NCI-H82 (cell line): ENCODE data around the gene COL8A2.
"Not testable (repeated sequence)": the region's sequence is repeated elsewhere in the genome, so short reads cannot be mapped to it uniquely, and the experiment has no call there.

ENCODE experiments used
- DNase-seq: peaks from one replicate; lab custom pipeline; 2025; lab: John Stamatoyannopoulos, UW

The COL8A2 gene

DNA sequence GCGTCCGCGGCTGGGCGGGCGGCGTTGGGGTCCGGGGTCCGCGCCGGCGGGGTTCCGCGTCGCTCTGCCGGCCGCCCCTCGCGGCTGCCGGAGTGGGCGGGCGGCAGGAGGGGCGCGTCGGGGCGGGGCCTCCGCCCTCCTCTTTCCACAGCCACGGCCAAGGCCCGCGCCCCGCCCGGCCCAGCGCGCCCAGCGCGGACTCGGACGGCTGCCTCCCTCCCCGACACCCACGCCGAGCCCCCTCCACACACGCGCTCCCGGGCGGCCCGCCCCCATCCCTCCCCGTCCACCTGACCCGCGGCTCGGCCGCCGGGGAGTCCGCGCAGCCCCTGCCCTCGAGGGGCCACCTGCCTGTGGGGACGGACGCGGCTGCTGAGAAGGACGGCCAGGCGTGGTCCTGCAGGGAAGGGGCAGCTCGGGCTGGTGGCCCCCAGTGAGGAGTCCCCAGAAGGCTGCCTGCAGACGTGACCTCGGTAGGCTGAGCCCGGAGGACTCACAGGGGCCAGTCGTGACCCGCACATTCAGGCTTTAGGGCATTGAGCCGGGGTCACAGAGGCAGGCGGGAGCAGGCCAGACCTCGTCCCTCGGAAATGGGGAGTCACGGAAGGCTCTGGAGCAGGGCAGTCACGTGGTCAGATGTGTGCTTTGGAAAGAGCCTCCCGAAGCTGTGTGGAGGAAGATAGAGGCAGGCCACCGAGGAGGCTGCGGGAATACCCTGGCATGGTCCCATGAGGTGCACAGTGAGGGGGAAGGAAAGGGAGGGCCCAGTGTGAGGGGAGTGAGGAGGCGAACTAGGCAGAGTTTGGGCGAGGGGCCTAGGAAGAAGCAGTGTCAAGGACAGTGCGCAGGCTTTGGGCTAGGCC lies at the start of gene COL8A2:
Gene COL8A2, minus strand, starts transcription at position 94 of the 863 bp plus-strand sequence. CDS start 24,980 bp downstream, outside the sequence.
- peak; percentile 14 for DNase-seq

DNA sequence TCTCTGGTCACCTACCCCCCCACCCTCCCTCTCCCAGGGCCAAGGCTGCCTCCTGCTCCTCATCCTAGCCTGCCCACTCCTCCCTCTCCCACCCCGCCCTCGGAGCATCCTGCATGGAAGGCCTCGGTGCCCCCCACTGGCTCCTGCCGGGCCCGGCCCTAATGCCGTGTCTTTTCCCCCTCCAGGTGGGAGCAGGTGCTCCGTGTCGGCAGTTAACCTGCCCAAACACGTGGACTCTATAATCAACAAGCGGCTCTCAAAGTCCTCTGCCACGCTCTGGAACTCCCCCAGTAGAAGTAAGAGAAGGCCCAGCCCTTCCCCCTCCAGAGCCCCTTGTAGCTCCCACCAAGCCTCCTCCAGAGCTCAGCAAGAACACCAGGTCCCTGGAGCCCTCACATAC lies 49.7 kb upstream of the COL8A2 start:
- DNase-seq: no peak

DNA sequence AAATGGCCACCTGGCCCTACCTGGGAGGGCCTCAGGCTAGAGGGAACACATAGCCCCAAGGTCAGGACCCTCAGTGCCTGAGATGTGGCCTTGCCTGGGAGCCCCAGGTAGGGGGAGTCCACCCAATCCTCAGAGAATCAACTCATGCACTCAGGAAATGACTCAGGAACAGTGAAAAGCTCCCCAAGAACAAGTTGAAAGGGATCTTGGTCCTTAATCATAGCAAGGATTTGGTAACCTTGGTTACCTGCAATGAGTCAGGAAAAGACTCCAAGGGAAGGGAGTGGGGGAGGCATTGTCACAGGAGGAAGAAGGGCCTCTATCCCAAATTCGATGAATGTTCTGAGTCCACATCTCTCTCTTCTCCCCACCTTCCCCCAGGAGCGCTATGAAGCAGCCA lies 48.0 kb upstream of the COL8A2 start:
- no peak for DNase-seq

DNA sequence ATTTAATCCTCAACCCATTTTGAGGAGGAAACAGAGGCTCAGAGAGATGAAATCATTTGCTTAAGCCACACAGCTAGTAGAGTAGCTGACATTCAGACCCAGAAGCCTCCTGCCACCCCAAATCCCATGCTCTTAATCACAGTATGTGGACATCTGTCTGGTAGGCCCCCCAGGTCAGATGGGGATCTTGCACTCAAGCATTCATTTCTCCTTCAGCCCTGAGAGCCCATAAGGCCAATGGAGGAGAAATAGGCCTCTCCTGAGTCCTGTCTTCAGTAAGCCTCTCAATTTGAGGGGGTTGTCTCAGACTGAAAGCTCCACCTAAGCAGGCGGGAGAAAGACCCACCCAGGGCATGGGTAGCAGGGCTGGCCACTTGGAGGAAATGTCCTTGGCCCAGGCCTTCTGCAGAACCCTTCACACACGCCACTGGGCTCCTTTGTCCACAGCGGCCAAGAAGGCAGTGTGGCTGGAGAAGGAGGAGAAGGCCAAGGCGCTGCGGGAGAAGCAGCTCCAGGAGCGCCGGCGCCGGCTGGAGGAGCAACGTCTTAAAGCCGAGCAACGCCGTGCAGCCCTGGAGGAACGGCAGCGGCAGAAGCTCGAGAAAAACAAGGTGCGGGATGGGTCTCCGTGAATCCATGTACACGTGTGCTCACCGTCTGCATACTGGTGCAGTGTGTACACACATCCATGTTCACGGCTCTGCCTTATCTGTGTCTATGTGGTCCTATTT lies 47.2 kb upstream of the COL8A2 start:
- DNase-seq: no peak

DNA sequence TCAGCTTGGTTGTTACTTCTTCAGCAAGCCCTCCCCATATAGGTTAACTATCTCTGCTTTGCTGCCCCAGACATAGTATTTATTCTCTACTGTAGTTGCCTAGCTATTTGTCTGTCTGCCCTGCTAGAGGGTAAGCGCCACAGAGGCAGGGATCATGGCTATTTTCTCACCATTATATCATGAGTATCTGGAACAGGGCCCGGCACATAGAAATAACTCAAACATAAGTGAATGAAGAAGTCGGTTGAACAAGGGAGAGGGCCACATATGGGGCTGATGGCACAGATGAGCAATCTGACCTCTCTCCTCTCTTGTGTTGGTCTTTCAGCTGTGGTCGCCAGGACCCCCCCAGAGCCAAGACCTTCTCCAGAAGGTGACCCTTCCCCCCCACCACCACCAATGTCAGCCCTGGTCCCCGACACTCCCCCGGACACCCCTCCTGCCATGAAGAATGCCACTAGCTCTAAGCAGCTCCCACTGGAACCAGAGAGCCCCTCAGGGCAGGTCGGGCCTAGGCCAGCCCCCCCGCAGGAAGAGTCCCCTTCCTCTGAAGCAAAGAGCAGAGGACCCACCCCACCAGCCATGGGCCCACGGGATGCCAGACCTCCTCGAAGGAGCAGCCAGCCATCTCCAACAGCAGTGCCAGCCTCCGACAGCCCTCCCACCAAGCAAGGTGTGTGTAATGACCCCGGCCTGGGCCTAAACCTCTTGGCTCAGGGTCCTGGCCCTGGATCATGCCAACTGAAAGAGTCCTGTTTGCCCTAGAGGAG lies 45.8 kb upstream of the COL8A2 start:
- DNase-seq: no peak

DNA sequence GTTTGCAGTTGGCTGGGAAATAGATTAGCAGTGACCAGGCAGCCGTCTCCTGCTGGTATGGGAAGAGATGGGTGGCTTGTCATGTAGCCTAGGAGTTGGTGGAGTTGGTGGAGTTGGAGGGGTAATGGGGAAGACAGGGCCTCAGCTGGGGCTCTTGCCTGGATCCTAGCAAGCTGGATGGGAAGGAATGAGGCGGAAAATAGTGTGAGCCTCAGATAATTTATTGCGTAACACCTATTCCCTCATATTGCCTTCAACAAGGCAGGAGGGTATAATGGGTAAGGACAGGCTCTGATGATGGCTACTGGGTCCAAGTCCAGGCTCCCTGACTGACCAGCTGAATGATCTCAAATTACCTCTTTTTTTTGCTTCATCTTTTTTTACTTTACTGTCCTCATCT lies 43.5 kb upstream of the COL8A2 start:
- DNase-seq: no peak

DNA sequence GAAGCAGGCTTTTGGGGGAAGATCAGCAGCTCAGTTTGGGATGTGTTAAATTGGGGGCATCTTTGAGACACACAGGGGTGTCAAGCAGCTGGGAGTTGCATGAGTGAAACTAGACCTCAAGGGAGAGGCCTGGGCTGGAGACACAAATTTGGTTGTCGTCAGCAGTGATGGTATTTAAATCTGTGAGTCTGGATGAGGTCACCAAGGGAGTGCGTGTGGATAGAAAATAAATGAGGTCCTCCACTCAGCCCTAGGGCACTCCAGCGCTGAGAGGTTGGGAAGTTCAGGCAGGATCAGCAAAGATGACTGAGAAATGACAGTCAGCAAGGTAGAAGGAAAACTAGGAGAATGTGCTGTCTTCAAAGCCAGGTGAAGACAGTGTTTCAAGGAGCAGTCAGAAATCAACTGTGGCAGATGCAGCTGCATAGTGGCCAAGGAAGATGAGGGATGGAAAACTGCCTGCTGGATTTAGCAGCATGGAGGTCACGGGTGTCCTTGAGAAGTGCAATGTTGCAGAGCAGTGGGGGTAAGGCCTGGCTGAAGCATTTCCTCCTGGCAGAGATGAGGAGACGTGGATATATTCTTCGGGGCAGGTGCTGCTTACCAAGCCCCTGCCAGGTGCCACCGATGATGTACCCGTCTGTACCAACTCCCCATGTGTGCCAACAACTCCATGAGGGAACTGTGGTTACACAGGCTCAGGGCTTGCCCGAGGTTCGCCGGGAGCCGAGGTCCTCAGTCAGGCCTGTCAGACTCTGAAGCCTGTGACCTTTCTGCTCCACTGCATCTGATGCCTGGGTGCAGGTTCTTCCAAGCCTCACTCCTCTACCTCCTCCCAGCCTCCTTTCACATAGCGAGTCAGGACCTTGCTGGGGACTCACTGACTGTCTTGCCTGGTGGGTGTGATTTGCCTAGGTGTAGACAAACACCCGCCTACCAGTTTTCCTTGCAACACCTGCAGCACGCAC lies 42.2 kb upstream of the COL8A2 start:
- no peak for DNase-seq

DNA sequence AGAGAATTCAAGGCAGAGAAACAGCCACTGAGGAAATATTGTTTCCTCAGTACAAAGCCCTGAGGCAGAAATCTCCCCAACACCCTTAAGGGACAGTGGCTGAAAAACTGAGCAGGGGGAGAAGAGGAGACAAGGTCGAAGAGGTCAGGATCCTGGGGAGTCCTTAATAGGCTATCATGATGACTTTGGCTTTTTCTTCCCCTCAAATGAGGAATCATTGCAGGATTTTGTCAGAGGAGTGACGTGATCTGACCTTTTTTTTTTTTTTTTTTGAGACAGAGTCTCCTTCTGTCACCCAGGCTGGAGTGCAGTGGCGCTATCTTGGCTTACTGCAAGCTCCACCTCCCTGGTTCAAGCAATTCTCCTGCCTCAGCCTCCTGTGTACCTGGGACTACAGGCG lies 41.1 kb upstream of the COL8A2 start:
- no peak for DNase-seq

DNA sequence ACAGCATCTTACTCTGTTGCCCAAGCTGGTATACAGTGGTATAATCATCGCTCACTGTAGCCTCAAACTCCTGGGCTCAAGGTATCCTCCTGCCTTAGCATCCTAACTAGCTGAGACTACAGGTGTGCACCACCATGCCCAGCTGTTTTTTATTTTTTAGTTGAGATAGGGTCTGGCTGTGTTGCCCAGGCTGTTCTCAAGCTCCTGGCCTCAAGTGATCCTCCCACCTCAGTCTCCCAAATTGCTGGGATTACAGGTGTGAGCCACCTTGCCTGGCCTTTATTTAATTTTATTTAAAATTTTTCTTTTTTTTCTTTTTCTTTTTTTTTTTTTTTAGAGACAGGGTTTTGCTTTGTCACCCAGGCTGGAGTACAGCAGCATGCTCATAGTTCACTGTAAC lies 40.1 kb upstream of the COL8A2 start:
- no peak for DNase-seq

DNA sequence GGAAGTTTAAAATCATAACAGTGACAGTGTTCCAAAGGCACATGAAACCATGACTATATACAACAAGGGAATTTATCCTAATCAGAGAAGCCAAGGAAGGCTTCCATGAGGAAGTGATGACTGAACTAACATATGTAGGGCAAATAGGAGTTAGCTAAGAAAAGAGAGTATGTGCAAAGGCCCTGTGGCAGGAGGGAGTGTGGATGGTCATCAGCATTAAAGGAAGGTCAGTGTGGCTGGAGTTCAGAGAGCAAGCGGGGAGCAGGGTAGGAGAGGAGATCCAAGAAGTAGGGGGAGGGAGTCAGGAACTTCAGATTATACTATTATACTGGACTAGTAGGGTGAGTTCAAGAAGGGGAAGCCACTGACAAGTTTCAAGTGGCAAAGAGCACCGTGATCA lies 39.3 kb upstream of the COL8A2 start:
- no peak for DNase-seq

DNA sequence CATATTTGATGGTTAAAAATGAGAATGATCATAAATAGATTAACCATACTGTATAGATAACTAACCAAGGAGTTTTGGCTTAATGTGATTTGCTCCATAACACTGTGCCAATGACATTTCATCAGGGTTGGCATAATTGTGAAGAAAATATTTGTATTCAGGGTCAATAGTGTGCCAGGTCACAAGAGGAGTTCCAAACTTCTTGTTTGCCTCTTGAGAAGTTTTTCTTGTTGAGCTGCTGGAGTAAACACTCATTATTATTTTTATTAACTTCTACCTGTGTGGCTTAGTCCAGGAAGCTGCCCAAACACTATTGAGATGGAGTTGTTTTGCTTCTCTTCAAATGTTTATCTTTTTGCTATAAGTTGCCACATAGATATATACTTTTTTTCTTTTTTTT lies 38.4 kb upstream of the COL8A2 start:
- no peak for DNase-seq

DNA sequence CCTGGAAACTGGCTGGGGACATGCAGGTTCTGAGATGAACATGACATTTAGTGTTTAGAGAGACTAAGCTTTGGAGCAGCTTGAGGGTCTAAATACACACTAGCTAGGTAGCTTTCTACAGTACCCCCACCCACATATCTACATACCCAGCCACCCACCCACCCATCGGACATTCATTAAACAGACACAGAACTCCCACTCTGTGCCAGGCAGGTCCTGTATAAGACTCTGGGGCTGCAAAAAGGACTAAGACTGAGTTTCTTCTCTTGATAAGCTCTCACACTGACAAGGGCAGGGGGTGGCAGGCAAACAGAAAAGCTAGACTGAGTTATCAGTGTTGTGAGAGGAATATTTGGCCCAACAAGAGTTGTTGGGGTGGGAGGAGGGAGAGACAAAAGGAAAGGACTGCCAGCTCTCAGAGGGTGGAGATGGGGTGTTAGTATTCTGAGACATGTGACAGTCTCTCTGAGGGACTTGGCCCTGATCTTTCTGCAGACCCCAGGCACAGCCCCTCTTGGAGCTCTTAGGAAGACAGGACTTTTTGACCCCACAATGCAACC lies 37.7 kb upstream of the COL8A2 start:
- DNase-seq: no peak

DNA sequence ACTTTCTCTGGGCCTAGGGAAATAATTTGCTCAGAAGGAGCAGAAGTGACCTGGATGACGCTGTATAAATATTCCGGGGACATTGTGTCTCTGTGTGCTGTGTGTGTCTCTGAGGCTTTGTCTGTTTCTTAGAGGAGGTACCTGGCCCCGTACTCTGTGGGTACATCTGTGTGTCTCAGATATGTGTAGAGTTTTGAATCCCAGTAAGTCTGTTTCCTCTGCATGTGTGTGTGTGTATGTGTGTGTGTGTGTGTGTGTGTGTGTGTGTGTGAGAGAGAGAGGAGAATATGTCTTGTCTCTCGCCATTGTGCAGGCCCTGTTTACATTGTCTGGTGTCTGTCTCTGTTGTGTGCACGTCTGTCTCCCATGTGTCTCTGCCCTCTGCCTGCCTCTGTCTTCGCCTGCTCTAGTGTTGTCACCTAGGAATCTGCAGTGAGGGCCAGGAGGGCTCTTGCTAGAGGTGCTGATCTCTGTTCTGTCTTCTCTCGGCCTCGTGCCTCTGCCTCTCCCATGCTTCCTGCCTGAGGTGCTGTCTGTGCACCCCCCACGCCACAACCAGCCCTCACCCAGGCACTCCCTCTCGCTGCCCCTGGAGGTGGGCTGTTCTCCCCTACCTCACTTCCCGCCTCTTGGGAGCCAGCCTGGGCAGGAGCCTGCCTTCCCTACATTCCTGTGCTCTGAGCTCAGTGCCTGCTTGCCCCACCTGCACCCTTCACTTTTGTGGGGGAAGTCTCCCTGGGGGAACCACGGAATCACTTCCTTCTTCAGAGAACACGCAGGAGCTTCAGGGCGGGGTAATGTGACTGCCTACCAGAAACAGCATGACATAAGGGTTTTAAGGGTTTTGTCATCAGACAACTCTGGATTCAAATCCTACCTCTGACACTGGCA lies 36.9 kb upstream of the COL8A2 start:
- DNase-seq: no peak

DNA sequence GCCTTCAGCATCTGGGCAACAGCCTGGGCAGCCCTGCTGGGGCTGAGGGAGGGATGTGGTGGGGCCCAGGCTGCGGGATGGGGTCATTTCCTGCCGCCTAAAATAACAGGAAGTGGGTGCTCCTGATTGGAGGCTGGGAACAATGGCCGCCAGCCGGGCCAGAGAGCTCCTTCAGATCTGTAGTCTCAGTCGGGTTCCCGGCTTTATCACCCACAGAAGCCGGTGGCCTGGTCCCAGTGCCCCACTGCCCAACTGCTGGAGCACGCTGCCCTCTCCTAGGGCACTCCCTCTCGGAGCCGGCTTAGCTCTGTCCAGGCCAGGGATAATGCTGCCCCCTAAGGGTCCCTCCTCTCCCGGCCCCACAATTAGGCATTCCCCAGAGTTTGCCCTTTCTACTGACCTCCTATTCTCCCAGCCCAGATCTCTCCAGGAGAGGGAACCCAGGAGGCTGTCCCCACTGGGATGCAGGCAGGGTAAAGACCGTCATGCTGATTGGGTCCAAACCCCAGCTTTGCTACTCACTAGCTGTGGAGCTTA lies 36.0 kb upstream of the COL8A2 start:
- no peak for DNase-seq

DNA sequence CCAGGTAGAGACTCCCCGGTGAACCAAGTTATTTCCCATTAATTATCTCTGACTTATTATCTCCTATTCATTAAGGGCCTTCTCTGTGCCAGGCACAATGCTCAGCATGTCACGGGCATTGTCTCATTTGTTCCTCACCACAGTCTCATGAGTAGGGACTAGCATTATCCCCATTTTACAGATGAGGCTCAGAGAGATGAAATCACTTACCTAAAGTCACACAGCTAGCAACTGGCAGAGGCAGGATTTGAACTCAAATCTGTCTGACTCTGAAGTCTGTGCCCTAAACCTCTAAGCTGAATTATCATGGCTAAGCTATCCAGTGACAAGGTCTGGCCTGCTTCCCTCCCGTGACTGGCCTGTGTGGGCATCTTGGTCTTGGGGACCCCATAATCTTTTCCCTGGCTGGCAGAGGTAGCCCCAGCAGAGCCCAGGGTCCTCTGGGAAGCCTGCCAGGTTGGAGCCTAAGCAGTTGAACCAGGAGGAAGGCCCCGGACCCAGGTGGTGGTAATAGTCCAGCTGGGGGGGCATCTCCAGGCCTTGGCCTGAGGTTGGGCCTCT lies 35.4 kb upstream of the COL8A2 start:
- DNase-seq: no peak

DNA sequence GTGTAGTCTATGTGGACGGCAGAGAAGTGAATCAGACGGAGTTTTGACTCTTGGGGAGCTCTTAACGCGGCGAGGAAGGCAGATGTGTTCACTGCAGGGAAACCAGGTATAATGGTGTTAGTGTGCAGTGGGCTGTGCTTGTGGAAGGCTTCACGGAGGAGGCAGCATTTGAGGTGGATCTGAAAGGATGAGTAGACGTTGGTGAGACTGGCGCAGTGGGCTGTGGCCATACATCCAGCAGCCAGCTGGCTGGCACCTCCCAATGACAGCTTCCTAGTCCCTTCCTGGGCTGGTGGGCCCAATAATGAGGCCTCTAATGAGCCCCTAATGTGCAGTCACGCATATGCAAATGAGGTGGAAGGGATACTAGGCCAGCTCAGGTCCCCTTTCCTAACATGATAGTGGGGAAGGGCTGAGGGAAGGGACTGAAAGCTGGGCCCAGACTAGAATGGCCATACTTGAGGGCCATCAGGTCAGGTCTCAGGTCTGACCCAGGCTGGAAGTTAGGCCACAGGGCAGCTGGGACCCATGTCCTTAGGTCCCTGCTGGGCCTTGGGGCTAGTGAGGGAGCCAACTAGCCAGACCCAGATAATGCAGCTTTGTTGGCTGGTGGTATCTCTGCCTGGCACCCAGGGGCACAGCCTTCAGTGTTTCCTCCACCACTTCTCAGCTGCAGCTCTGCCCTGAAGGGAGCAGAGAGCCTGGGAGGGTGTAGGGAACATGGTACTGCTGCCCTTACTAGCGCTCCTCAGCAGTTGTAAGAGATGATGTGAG lies 34.8 kb upstream of the COL8A2 start:
- no peak for DNase-seq

DNA sequence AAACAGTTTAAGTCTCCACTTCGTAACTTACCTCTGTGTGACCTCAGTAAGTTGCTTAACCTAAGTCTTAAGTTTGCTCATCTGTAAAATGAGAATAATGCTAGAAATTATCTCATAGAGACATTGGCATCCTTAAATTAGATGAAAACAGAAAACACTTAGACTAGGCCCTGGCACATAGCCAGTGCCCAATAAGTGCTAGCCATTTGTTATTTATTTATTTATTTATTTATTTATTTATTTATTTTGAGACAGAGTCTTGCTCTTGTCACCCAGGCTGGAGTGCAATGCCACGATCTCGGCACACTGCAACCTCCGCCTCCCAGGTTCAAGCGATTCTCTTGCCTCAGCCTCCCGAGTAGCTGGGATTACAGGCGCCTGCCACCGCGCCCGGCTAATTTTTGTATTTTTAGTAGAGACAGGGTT lies 33.8 kb upstream of the COL8A2 start:
- DNase-seq: not testable (repeated sequence)

DNA sequence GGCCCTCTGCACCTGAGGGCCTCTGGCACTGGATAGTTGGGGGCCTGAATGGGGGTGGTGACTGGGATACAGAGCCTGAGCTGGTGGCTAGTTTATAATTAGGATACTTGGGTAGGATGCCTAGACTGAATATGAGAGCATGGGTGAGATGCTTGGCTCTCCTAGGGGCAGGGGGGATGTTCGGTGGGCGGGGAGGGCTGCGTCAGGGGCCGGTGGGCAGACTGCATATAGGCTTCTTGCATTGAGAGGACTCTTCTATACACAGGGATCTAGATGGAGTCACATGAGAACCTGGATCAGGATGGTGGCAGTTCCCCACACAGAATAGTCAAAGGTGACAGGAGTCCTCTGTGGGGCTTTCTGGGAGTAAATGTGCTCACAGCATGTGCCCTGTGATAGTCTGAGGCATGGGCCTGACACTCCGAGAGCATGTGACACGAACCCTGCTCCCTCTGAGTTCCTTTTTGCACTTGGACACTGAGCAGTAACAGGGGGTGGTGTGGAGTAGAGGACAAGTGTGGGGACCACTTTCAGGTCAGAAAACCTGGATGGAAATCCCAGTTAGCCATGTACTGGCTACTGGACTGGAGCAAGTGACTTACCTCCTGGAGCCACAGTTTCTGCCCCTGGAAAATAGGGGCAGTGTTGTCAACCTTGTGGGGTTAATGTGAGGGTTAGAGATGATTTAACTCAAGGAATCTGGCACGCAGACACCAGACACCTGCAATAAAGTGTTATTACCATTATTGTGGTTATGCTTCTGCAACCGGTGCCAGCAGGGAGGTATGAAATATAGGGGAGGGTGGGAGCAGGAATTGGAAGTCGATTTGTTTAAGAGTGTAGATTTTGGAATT lies 33.2 kb upstream of the COL8A2 start:
- DNase-seq: no peak
